Lower leg skin (tissue), 3 donors: Measurements from ENCODE around the gene PPARA.

ENCODE experiments used
- POLR2A ChIP-seq, 2 donors: fragments of 450-650 bp; IDR thresholded peaks; one replicate each; pipeline ENCODE4 v1.6.1; 2016 to 2017; ENCODE audit warnings: antibody characterized with exemption in 2 of 2, mild to moderate bottlenecking in 1 of 2, moderate library complexity in 1 of 2
- TF ChIP-seq, protein P1 (sequence below), 3 donors: fragments of 450-650 bp; IDR thresholded peaks; one replicate each; pipeline ENCODE4 v1.5.1; 2016; ENCODE audit warnings: antibody characterized with exemption in 3 of 3, mild to moderate bottlenecking in 3 of 3, moderate library complexity in 2 of 3

DNA sequence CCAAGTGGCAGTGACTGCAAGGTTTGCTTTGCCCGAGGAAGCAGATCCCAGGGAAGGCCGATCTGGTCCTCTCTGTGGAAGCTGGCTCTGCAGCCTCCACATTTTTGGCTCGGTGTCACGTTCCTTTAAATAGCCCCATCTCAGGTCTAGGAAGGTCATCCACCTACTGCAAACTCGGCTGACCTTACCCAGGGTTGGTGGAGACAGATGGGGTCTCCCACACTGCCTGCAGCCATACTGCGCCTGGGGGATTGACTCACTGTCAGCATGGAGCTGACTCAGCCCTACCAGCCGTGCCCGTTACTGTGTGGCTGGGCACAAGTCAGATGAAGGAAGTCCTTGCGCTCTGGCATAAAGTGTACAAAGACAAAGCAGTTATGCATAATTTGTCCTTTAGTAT lies 82.9 kb downstream of the PPARA start:
- TF ChIP-seq, protein P1, sequence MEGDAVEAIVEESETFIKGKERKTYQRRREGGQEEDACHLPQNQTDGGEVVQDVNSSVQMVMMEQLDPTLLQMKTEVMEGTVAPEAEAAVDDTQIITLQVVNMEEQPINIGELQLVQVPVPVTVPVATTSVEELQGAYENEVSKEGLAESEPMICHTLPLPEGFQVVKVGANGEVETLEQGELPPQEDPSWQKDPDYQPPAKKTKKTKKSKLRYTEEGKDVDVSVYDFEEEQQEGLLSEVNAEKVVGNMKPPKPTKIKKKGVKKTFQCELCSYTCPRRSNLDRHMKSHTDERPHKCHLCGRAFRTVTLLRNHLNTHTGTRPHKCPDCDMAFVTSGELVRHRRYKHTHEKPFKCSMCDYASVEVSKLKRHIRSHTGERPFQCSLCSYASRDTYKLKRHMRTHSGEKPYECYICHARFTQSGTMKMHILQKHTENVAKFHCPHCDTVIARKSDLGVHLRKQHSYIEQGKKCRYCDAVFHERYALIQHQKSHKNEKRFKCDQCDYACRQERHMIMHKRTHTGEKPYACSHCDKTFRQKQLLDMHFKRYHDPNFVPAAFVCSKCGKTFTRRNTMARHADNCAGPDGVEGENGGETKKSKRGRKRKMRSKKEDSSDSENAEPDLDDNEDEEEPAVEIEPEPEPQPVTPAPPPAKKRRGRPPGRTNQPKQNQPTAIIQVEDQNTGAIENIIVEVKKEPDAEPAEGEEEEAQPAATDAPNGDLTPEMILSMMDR (IDR thresholded peaks at IDR 0.05) = no peak
- TF ChIP-seq POLR2A (IDR thresholded peaks at IDR 0.05) = no peak
